WTC11 (cell line): Measurements from ENCODE around the gene CD22. TPM values are rescaled to one million over a fixed set of nuclear protein-coding genes. Genes with fewer than 3 reads are reported as not detected.
A peak's percentile ranks its signal among the peaks of the same experiment; 100 is the strongest.

Experiments used
- ATAC-seq: fragments of 200-7000 bp; cut with Tn5 transposase; 2 replicates; pipeline ENCODE4 v1.10.0; 2021; ENCODE audit warnings: mild to moderate bottlenecking, moderate library complexity
- CTCF ChIA-PET: fragments of 300-600 bp; sonication (Branson Sonifier 250); formaldehyde crosslinking; loops from one replicate; lab custom pipeline; 2021; ENCODE audit warnings: antibody characterized with exemption; lab: Charles Lee
- POLR2A ChIA-PET: fragments of 350-600 bp; sonication (Branson Sonifier 250); formaldehyde crosslinking; loops from one replicate; lab custom pipeline; 2021; ENCODE audit warnings: antibody characterized with exemption; lab: Charles Lee
- DNase-seq: peaks from one replicate; pipeline ENCODE4 v3.0.0; 2021; ENCODE audit warnings: low spot score
- H3K27ac Mint-ChIP-seq: 2 replicates; pipeline ENCODE4 v1.8.0; 2021; ENCODE audit warnings: mixed read lengths
- H3K27me3 Mint-ChIP-seq: 2 replicates; pipeline ENCODE4 v1.8.0; 2021; ENCODE audit warnings: low read depth, mild to moderate bottlenecking, moderate library complexity, mixed read lengths
- H3K36me3 Mint-ChIP-seq: 2 replicates; pipeline ENCODE4 v1.8.0; 2021; ENCODE audit warnings: mixed read lengths
- H3K4me1 Mint-ChIP-seq: 2 replicates; pipeline ENCODE4 v1.8.0; 2022; ENCODE audit warnings: mixed read lengths
- H3K4me3 Mint-ChIP-seq: 2 replicates; pipeline ENCODE4 v1.8.0; 2021; ENCODE audit warnings: mild to moderate bottlenecking, moderate library complexity, mixed read lengths
- H3K9me3 Mint-ChIP-seq: 2 replicates; pipeline ENCODE4 v1.8.0; 2021; ENCODE audit warnings: mixed read lengths
- ATF6 ChIP-seq: sonication (generic); formaldehyde crosslinking; IDR thresholded peaks from 2 replicates; pipeline ENCODE4 v1.8.1; 2023; ENCODE audit warnings: mild to moderate bottlenecking, missing genetic modification reagents
- CREB1 ChIP-seq: sonication (generic); formaldehyde crosslinking; IDR thresholded peaks from 2 replicates; pipeline ENCODE4 v1.8.0; 2023; ENCODE audit warnings: mild to moderate bottlenecking, missing genetic modification reagents
- CTCF ChIP-seq: fragments of 200-600 bp; IDR thresholded peaks from 2 replicates; pipeline ENCODE4 v1.8.0; 2022; ENCODE audit warnings: antibody characterized with exemption
- E2F4 ChIP-seq: sonication (generic); formaldehyde crosslinking; IDR thresholded peaks from 2 replicates; pipeline ENCODE4 v1.8.1; 2022; ENCODE audit warnings: low read depth, mild to moderate bottlenecking, moderate library complexity, missing genetic modification reagents, borderline replicate concordance
- ELF4 ChIP-seq: sonication (generic); formaldehyde crosslinking; IDR thresholded peaks from 2 replicates; pipeline ENCODE4 v1.8.1; 2022; ENCODE audit warnings: low read depth, mild to moderate bottlenecking, moderate library complexity, missing genetic modification reagents
- ETV6 ChIP-seq: sonication (generic); formaldehyde crosslinking; IDR thresholded peaks from 2 replicates; pipeline ENCODE4 v1.8.1; 2022; ENCODE audit warnings: mild to moderate bottlenecking, missing genetic modification reagents
- MYBL2 ChIP-seq: sonication (generic); formaldehyde crosslinking; IDR thresholded peaks from 2 replicates; pipeline ENCODE4 v1.8.1; 2023; ENCODE audit warnings: mild to moderate bottlenecking, moderate library complexity, missing genetic modification reagents
- NFATC4 ChIP-seq: fragments of 250-450 bp; sonication (Bioruptor Pico); IDR thresholded peaks from 2 replicates; pipeline ENCODE4 v1.9.0; 2021; ENCODE audit warnings: mild to moderate bottlenecking
- NR3C1 ChIP-seq: sonication (generic); formaldehyde crosslinking; conservative IDR thresholded peaks from 2 replicates; pipeline ENCODE4 v1.8.1; 2023; ENCODE audit warnings: low read depth, mild to moderate bottlenecking, missing genetic modification reagents
- PRDM15 ChIP-seq: sonication (generic); formaldehyde crosslinking; IDR thresholded peaks from 2 replicates; pipeline ENCODE4 v1.8.0; 2022; ENCODE audit warnings: missing genetic modification reagents
- SMAD3 ChIP-seq: sonication (generic); formaldehyde crosslinking; IDR thresholded peaks from 2 replicates; pipeline ENCODE4 v1.8.0; 2022; ENCODE audit warnings: missing genetic modification reagents, mild to moderate bottlenecking, borderline replicate concordance
- SP1 ChIP-seq: sonication (generic); formaldehyde crosslinking; conservative IDR thresholded peaks from 2 replicates; pipeline ENCODE4 v1.8.1; 2022; ENCODE audit warnings: missing genetic modification reagents
- ZBTB21 ChIP-seq: sonication (generic); formaldehyde crosslinking; IDR thresholded peaks from 2 replicates; pipeline ENCODE4 v1.8.1; 2023; ENCODE audit warnings: mild to moderate bottlenecking, missing genetic modification reagents, borderline replicate concordance
- ZNF121 ChIP-seq: sonication (generic); formaldehyde crosslinking; IDR thresholded peaks from 2 replicates; pipeline ENCODE4 v1.8.0; 2023; ENCODE audit warnings: missing genetic modification reagents
- ZNF512 ChIP-seq: sonication (generic); formaldehyde crosslinking; IDR thresholded peaks from 2 replicates; pipeline ENCODE4 v1.8.1; 2022; ENCODE audit warnings: missing genetic modification reagents, borderline replicate concordance
- total RNA-seq: library from RNA; stranded (reverse); gene quantifications from 3 replicates; pipeline ENCODE4 v1.2.3, GENCODE V29; 2021

Gene CD22
- total RNA-seq, 1 experiment from 2014 or later, result 0.28 TPM

- no peak overlapping the region for H3K27ac Mint-ChIP-seq
- DNase-seq (no peak), ATAC-seq (no peak)
- TF ChIP-seq NFATC4 (CRISPR knock-in tag), result no peak
- no peak for TF ChIP-seq ATF6 (CRISPR knock-in tag)
- TF ChIP-seq ZBTB21 (CRISPR knock-in tag), result no peak
- no peak for TF ChIP-seq CTCF
- no peak for TF ChIP-seq SP1
- no peak for TF ChIP-seq ELF4 (CRISPR knock-in tag)
- TF ChIP-seq ETV6, result no peak
- no peak for TF ChIP-seq PRDM15 (CRISPR knock-in tag)
- TF ChIP-seq ZNF512 (CRISPR knock-in tag), result no peak
- TF ChIP-seq ZNF121 (CRISPR knock-in tag), result no peak
- no peak for TF ChIP-seq NR3C1
- no peak for TF ChIP-seq CREB1 (CRISPR knock-in tag)
- TF ChIP-seq E2F4 (CRISPR knock-in tag), result no peak
- no peaks in the 10 kb centered on the region for H3K4me1 Mint-ChIP-seq
- H3K4me3 Mint-ChIP-seq, result no peak overlapping the region
- peaks cover 11% of the 10 kb centered on the region for H3K9me3 Mint-ChIP-seq
- peaks cover 8% of the 10 kb centered on the region for H3K27me3 Mint-ChIP-seq
- ChIA-PET CTCF (interaction anchor here (0.6 to 1.3 kb wide), 3 partner anchors 175 to 193 kb away, joined by 3 to 4 read pairs (median 3); no protein-coding TSS in a partner anchor), POLR2A (no interaction called here)
- H3K36me3 Mint-ChIP-seq, result 0 out of 2 replicates have a peak, but pooled peaks cover 2% of the 10 kb centered on the region
Observed at GRCh38 chr19:35317464-35318043, 11.4 kb upstream of the CD22 start.

- no peak for TF ChIP-seq MYBL2 (CRISPR knock-in tag)
- 0 out of 2 replicates have a peak, but pooled peaks have one; percentile 30 for TF ChIP-seq SMAD3 (CRISPR knock-in tag)
- no peak overlapping the region for H3K4me3 Mint-ChIP-seq
- DNase-seq, result no peak
Observed at GRCh38 chr19:35318679-35319448, 10.1 kb upstream of the CD22 start.

More at GRCh38 chr19:35318679-35319448, 10.1 kb upstream of the CD22 start:
- ChIA-PET CTCF (interaction anchor here (1.6 kb wide), 1 partner anchor 24 kb away, joined by 4 read pairs; no protein-coding TSS in a partner anchor), POLR2A (no interaction called here)
- H3K27me3 Mint-ChIP-seq, result peaks cover 8% of the 10 kb centered on the region
- no peak overlapping the region for H3K27ac Mint-ChIP-seq
- no peaks in the 10 kb centered on the region for H3K4me1 Mint-ChIP-seq
- 0 out of 2 replicates have a peak, but pooled peaks cover 2% of the 10 kb centered on the region for H3K36me3 Mint-ChIP-seq
- peaks cover 13% of the 10 kb centered on the region for H3K9me3 Mint-ChIP-seq
- ATAC-seq, result no peak
